HL-60 (cell line): ENCODE data around the gene RBCK1.

Source experiments
- CTCF ChIP-seq: IDR thresholded peaks from one replicate; pipeline ENCODE4 v1.5.1; 2011; ENCODE audit warnings: low read length, control low read depth, inconsistent platforms; ENCODE audit not compliant: insufficient read depth
- GABPA ChIP-seq: IDR thresholded peaks from 2 replicates; pipeline ENCODE4 v1.6.1; 2012; ENCODE audit warnings: low read depth
- POLR2AphosphoS5 ChIP-seq: IDR thresholded peaks from 2 replicates; pipeline ENCODE4 v1.6.1; 2012; ENCODE audit warnings: low read depth
- REST ChIP-seq: IDR thresholded peaks from 2 replicates; pipeline ENCODE4 v1.6.1; 2012; ENCODE audit warnings: low read depth; ENCODE audit not compliant: insufficient replicate concordance
- SPI1 ChIP-seq: IDR thresholded peaks from 2 replicates; pipeline ENCODE4 v1.6.1; 2012; ENCODE audit warnings: low read depth, mild to moderate bottlenecking, borderline replicate concordance

- no peak for TF ChIP-seq POLR2AphosphoS5
- TF ChIP-seq CTCF: no peak
- no peak for TF ChIP-seq GABPA
- no peak for TF ChIP-seq REST
- no peak for TF ChIP-seq SPI1
These were observed 36.0 kb downstream of the RBCK1 start for GRCh38 chr20:444117-444516.
